Measurements from ENCODE around the gene HOXD12.

GRCh38 chr2:176136374-176137251, 37.0 kb downstream of the HOXD12 start:
- TF ChIP-seq, protein P1, sequence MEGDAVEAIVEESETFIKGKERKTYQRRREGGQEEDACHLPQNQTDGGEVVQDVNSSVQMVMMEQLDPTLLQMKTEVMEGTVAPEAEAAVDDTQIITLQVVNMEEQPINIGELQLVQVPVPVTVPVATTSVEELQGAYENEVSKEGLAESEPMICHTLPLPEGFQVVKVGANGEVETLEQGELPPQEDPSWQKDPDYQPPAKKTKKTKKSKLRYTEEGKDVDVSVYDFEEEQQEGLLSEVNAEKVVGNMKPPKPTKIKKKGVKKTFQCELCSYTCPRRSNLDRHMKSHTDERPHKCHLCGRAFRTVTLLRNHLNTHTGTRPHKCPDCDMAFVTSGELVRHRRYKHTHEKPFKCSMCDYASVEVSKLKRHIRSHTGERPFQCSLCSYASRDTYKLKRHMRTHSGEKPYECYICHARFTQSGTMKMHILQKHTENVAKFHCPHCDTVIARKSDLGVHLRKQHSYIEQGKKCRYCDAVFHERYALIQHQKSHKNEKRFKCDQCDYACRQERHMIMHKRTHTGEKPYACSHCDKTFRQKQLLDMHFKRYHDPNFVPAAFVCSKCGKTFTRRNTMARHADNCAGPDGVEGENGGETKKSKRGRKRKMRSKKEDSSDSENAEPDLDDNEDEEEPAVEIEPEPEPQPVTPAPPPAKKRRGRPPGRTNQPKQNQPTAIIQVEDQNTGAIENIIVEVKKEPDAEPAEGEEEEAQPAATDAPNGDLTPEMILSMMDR (IDR thresholded peaks at IDR 0.05 in 2 of 3, conservative IDR thresholded peaks at IDR 0.05 in 1 of 3; ENCODE audit: borderline replicate concordance in 1 of 3, insufficient read depth in 1 of 3, low read depth in 2 of 3, low read length in 2 of 3), result no peak
- TF ChIP-seq EZH2 (IDR thresholded peaks at IDR 0.05), result no peak
- no peak for TF ChIP-seq EGR1 (IDR thresholded peaks at IDR 0.05; ENCODE audit: low read depth)
- no peak for TF ChIP-seq SRF (IDR thresholded peaks at IDR 0.05; ENCODE audit: low read depth)
- TF ChIP-seq POLR2A (IDR thresholded peaks at IDR 0.05; ENCODE audit: borderline replicate concordance, extremely low read depth, insufficient read depth, insufficient read length), result no peak

Measured in HCT116 (cell line).